ENCODE data around the gene COPE.

Gene COPE

DNA sequence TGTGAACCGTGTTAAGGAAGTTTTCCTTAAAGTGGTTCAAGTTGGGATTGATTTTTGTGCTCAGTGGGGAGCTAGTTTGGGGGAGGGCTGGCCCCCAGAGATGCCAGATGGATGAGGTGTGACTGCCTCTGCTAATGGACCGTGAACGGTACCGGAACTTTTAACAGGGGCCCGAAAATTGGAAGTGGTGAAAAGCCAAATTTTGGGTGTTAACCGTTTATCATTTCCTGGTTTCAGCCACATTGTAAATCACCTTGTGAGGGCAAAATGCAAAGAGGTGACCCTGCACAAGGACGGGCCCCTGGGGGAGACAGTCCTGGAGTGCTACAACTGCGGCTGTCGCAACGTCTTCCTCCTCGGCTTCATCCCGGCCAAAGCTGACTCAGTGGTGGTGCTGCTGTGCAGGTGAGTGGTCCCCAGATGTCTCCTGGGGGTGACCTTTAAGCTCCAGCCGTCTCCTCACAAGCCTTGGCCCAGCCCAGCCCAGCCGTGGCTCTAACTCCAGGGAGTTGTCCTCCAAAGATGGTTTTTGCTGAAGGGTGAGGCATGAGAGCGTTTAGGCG lies 69.3 kb downstream of the COPE start:
- Histone ChIP-seq H3K27ac (peak overlapping the region; percentile 94), H3K9me3 (no peaks in the 10 kb centered on the region), H3K27me3 (no peaks in the 10 kb centered on the region), H3K4me1 (ENCODE audit: control insufficient read depth in 1 of 2, insufficient read depth in 1 of 2, low read depth in 1 of 2, low read length in 1 of 2) (peaks cover 38 to 45% of the 10 kb centered on the region in 2 experiments), H3K36me3 (peaks cover 64% of the 10 kb centered on the region), H3K4me3 (ENCODE audit: low read depth in 1 of 2, low read length in 1 of 2) (peak overlapping the region; percentile 36 to 56)
- TF ChIP-seq, protein P1, sequence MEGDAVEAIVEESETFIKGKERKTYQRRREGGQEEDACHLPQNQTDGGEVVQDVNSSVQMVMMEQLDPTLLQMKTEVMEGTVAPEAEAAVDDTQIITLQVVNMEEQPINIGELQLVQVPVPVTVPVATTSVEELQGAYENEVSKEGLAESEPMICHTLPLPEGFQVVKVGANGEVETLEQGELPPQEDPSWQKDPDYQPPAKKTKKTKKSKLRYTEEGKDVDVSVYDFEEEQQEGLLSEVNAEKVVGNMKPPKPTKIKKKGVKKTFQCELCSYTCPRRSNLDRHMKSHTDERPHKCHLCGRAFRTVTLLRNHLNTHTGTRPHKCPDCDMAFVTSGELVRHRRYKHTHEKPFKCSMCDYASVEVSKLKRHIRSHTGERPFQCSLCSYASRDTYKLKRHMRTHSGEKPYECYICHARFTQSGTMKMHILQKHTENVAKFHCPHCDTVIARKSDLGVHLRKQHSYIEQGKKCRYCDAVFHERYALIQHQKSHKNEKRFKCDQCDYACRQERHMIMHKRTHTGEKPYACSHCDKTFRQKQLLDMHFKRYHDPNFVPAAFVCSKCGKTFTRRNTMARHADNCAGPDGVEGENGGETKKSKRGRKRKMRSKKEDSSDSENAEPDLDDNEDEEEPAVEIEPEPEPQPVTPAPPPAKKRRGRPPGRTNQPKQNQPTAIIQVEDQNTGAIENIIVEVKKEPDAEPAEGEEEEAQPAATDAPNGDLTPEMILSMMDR (IDR thresholded peaks at IDR 0.05) = no peak
